HepG2 (cell line): ENCODE data around the gene NCOR2. TPM values are rescaled to one million over a fixed set of nuclear protein-coding genes. Genes with fewer than 3 reads are reported as not detected.

Experiments
- BRD4 ChIP-seq: sonication (generic); formaldehyde crosslinking; IDR thresholded peaks from 2 replicates; pipeline ENCODE4 v1.4.0; 2020; ENCODE audit warnings: missing genetic modification reagents
- IKZF4 ChIP-seq: sonication (generic); formaldehyde crosslinking; IDR thresholded peaks from 2 replicates; pipeline ENCODE4 v1.5.1; 2020; ENCODE audit warnings: borderline replicate concordance, mild to moderate bottlenecking, low read depth, missing genetic modification reagents; ENCODE audit errors: not compliant biosample characterization
- IKZF5 ChIP-seq: IDR thresholded peaks from 2 replicates; pipeline ENCODE4 v1.6.1; 2018; ENCODE audit warnings: missing genetic modification reagents, mild to moderate bottlenecking, missing compliant biosample characterization
- MTA3 ChIP-seq: sonication (generic); formaldehyde crosslinking; IDR thresholded peaks from 2 replicates; pipeline ENCODE4 v1.4.0; 2020; ENCODE audit warnings: missing genetic modification reagents
- PAXIP1 ChIP-seq: sonication (generic); formaldehyde crosslinking; conservative IDR thresholded peaks from 2 replicates; pipeline ENCODE4 v1.4.0; 2020; ENCODE audit warnings: mild to moderate bottlenecking, missing genetic modification reagents, moderate library complexity
- PBX3 ChIP-seq: sonication (generic); formaldehyde crosslinking; IDR thresholded peaks from 2 replicates; pipeline ENCODE4 v1.8.1; 2023; ENCODE audit warnings: missing genetic modification reagents, inconsistent platforms, borderline replicate concordance
- POGK ChIP-seq: sonication (generic); formaldehyde crosslinking; conservative IDR thresholded peaks from 2 replicates; pipeline ENCODE4 v1.8.0; 2022; ENCODE audit warnings: mild to moderate bottlenecking, moderate library complexity, missing genetic modification reagents
- SAP130 ChIP-seq: IDR thresholded peaks from 2 replicates; pipeline ENCODE4 v1.6.1; 2016; ENCODE audit warnings: low read depth
- TBL1XR1 ChIP-seq: fragments of 150-350 bp; IDR thresholded peaks from 2 replicates; pipeline ENCODE4 v1.6.1; 2014; ENCODE audit warnings: borderline replicate concordance, low read length; ENCODE audit not compliant: partially characterized antibody
- XBP1 ChIP-seq: sonication (generic); formaldehyde crosslinking; IDR thresholded peaks from 2 replicates; pipeline ENCODE4 v1.5.0; 2020; ENCODE audit warnings: missing genetic modification reagents
- ZBTB3 ChIP-seq: sonication (generic); formaldehyde crosslinking; IDR thresholded peaks from 2 replicates; pipeline ENCODE4 v1.4.0; 2020; ENCODE audit warnings: low read depth, mild to moderate bottlenecking, moderate library complexity, missing genetic modification reagents, borderline replicate concordance
- ZFX ChIP-seq: sonication (generic); formaldehyde crosslinking; IDR thresholded peaks from 2 replicates; pipeline ENCODE4 v1.4.0; 2020; ENCODE audit warnings: mild to moderate bottlenecking, low read depth, missing genetic modification reagents, moderate library complexity
- ZNF124 ChIP-seq: sonication (generic); formaldehyde crosslinking; IDR thresholded peaks from 2 replicates; pipeline ENCODE4 v1.4.0; 2020; ENCODE audit warnings: missing genetic modification reagents
- ZNF34 ChIP-seq: sonication (generic); formaldehyde crosslinking; IDR thresholded peaks from 2 replicates; pipeline ENCODE4 v1.4.0; 2020; ENCODE audit warnings: mild to moderate bottlenecking, missing genetic modification reagents, borderline replicate concordance
- ZNF44 ChIP-seq: sonication (generic); formaldehyde crosslinking; IDR thresholded peaks from 2 replicates; pipeline ENCODE4 v1.5.1; 2020; ENCODE audit warnings: mild to moderate bottlenecking, missing genetic modification reagents
- ZNF550 ChIP-seq: sonication (generic); formaldehyde crosslinking; IDR thresholded peaks from 2 replicates; pipeline ENCODE4 v1.4.0; 2020; ENCODE audit warnings: mild to moderate bottlenecking, missing genetic modification reagents, borderline replicate concordance
- ZNF564 ChIP-seq: sonication (generic); formaldehyde crosslinking; IDR thresholded peaks from 2 replicates; pipeline ENCODE4 v1.8.1; 2023; ENCODE audit warnings: mild to moderate bottlenecking, missing genetic modification reagents
- ZNF580 ChIP-seq: IDR thresholded peaks from 2 replicates; pipeline ENCODE4 v1.6.1; 2016; ENCODE audit warnings: low read depth, borderline replicate concordance
- ZNF740 ChIP-seq: sonication (generic); formaldehyde crosslinking; IDR thresholded peaks from 2 replicates; pipeline ENCODE4 v1.4.0; 2020; ENCODE audit warnings: missing genetic modification reagents
- ZNF850 ChIP-seq: sonication (generic); formaldehyde crosslinking; conservative IDR thresholded peaks from 2 replicates; pipeline ENCODE4 v1.9.0; 2021; ENCODE audit warnings: mild to moderate bottlenecking, missing genetic modification reagents
- polyA plus RNA-seq, 8 experiments: library from polyadenylated mRNA; depleted of rRNA in 3 of 8; stranded (reverse) in 7 of 8; unstranded in 1 of 8; fragments of >200 nt; fragmentation: Illumina TruSeq in 4 of 8; extraction: Trizol in 4 of 8; gene quantifications; 2 replicates each; pipeline versions ENCODE4 v1.2.1 to v1.2.3, GENCODE V29; 2011 to 2016; ENCODE audit warnings: low read depth in 4 of 8, missing spikeins in 1 of 8, mixed read lengths in 1 of 8; ENCODE audit not compliant: insufficient read depth in 1 of 8
- total RNA-seq, 5 experiments: library from RNA; depleted of rRNA; stranded (reverse); fragments of >200 nt; fragmentation: Illumina TruSeq; extraction: Trizol; gene quantifications; 2 replicates each; pipeline ENCODE4 v1.2.3, GENCODE V29; 2016; ENCODE audit warnings: low read depth in 1 of 5

Gene NCOR2
- total and polyA plus RNA-seq, 2 of the 13 experiments (the other 11 are each of a cell fraction or from before 2014, with no cell fraction given) = 4.5 to 5.7 TPM

GRCh38 chr12:124518051-124518932 is 49.1 kb downstream of the NCOR2 start (continued):
- TF ChIP-seq ZNF580 (CRISPR knock-in tag) (peak; percentile 21; the same call in 1 of the 2 replicates), POGK (CRISPR knock-in tag) (no peak), TBL1XR1 (peak; percentile 20), PAXIP1 (CRISPR knock-in tag) (peak; percentile 62), ZNF44 (CRISPR knock-in tag) (peak; percentile 35; the same call in 1 of the 2 replicates), ZNF740 (CRISPR knock-in tag) (peak; percentile 67; the same call in 1 of the 2 replicates), SAP130 (CRISPR knock-in tag) (peak; percentile 83), IKZF4 (CRISPR knock-in tag) (no peak), XBP1 (no peak), MTA3 (no peak), PBX3 (CRISPR knock-in tag) (peak; percentile 62; the same call in 1 of the 2 replicates), ZNF124 (CRISPR knock-in tag) (no peak), BRD4 (CRISPR knock-in tag) (0 out of 2 replicates have a peak, but pooled peaks have one; percentile 56), ZBTB3 (CRISPR knock-in tag) (no peak), ZFX (peak; percentile 99), IKZF5 (0 out of 2 replicates have a peak, but pooled peaks have one; percentile 45), ZNF550 (CRISPR knock-in tag) (no peak), ZNF34 (CRISPR knock-in tag) (no peak), ZNF850 (peak; percentile 36; the same call in 1 of the 2 replicates), ZNF564 (CRISPR knock-in tag) (peak; percentile 43; the same call in 1 of the 2 replicates)
